Measurements from ENCODE around the gene FOLH1. TPM values are rescaled to one million over a fixed set of nuclear protein-coding genes. Genes with fewer than 3 reads are reported as not detected.
"Not testable (repeated sequence)": the region's sequence is repeated elsewhere in the genome, so short reads cannot be mapped to it uniquely, and the experiment has no call there.

Gene FOLH1
- total and polyA plus RNA-seq, 2 donors (not counting 1 experiment from before 2014, with no cell fraction given): 1.2 TPM; not detected in 1

GRCh38 chr11:49221112-49221511, 12.7 kb upstream of the FOLH1 start:
- TF ChIP-seq CTCF (conservative IDR thresholded peaks at IDR 0.05 in 1 of 2, IDR thresholded peaks at IDR 0.05 in 1 of 2; ENCODE audit: low read depth in 1 of 2, low read length in 2 of 2) (no peak), EZH2 (IDR thresholded peaks at IDR 0.05; ENCODE audit: low read length, missing control alignments) (no peak)
- H3K4me3 ChIP-seq (replicated peaks in 1 of 4; ENCODE audit: control extremely low read depth in 1 of 4, insufficient read depth in 1 of 4, low read depth in 3 of 4, low read length in 4 of 4): no peak overlapping the region
- no peak overlapping the region for H3K4me2 ChIP-seq (ENCODE audit: extremely low read depth, insufficient read depth, low read length)
- H3K27me3 ChIP-seq (ENCODE audit: control insufficient read depth, insufficient read depth, low read length): no peaks in the 10 kb centered on the region
- no peaks in the 10 kb centered on the region for H3K36me3 ChIP-seq (ENCODE audit: control insufficient read depth, insufficient read depth, low read length)
- no peaks in the 10 kb centered on the region for H3K9me3 ChIP-seq (ENCODE audit: control insufficient read depth, insufficient read depth, low read depth, low read length)
- H3K4me1 ChIP-seq (ENCODE audit: control insufficient read depth, extremely low read depth, insufficient read depth, low read length): no peaks in the 10 kb centered on the region
- no peak overlapping the region for H3K9ac ChIP-seq (ENCODE audit: insufficient read depth, low read length)
- no peak overlapping the region for H3K27ac ChIP-seq (ENCODE audit: insufficient read depth, low read length)
- H3K79me2 ChIP-seq (ENCODE audit: control insufficient read depth, insufficient read depth, low read length): no peaks in the 10 kb centered on the region
- no peak overlapping the region for H2AFZ ChIP-seq (ENCODE audit: low read length)
- no peaks in the 10 kb centered on the region for H4K20me1 ChIP-seq (ENCODE audit: control insufficient read depth, extremely low read depth, insufficient read depth, low read length)
- DNase-seq (ENCODE audit: low read depth in 2 of 2): no peak

GRCh38 chr11:49213026-49213560, 4.7 kb upstream of the FOLH1 start:
- H3K27ac ChIP-seq (ENCODE audit: insufficient read depth, low read length): no peak overlapping the region
- no peak overlapping the region for H3K9ac ChIP-seq (ENCODE audit: insufficient read depth, low read length)
- no peak for TF ChIP-seq EZH2 (IDR thresholded peaks at IDR 0.05; ENCODE audit: low read length, missing control alignments)
- TF ChIP-seq CTCF (conservative IDR thresholded peaks at IDR 0.05 in 1 of 2, IDR thresholded peaks at IDR 0.05 in 1 of 2; ENCODE audit: low read depth in 1 of 2, low read length in 2 of 2): no peak
- H3K36me3 ChIP-seq (ENCODE audit: control insufficient read depth, insufficient read depth, low read length): no peaks in the 10 kb centered on the region
- no peaks in the 10 kb centered on the region for H3K79me2 ChIP-seq (ENCODE audit: control insufficient read depth, insufficient read depth, low read length)
- no peak overlapping the region for H3K4me3 ChIP-seq (replicated peaks in 1 of 4; ENCODE audit: control extremely low read depth in 1 of 4, insufficient read depth in 1 of 4, low read depth in 3 of 4, low read length in 4 of 4)
- no peaks in the 10 kb centered on the region for H3K9me3 ChIP-seq (ENCODE audit: control insufficient read depth, insufficient read depth, low read depth, low read length)
- no peaks in the 10 kb centered on the region for H3K4me1 ChIP-seq (ENCODE audit: control insufficient read depth, extremely low read depth, insufficient read depth, low read length)
- H3K27me3 ChIP-seq (ENCODE audit: control insufficient read depth, insufficient read depth, low read length): no peaks in the 10 kb centered on the region
- DNase-seq (ENCODE audit: low read depth in 2 of 2): no peak
- H4K20me1 ChIP-seq (ENCODE audit: control insufficient read depth, extremely low read depth, insufficient read depth, low read length): no peaks in the 10 kb centered on the region
- H2AFZ ChIP-seq (ENCODE audit: low read length): no peak overlapping the region
- H3K4me2 ChIP-seq (ENCODE audit: extremely low read depth, insufficient read depth, low read length): no peak overlapping the region

GRCh38 chr11:49206999-49207398, 1.4 kb downstream of the FOLH1 start:
- not testable (repeated sequence) for H3K9me3 ChIP-seq (ENCODE audit: control insufficient read depth, insufficient read depth, low read depth, low read length); H4K20me1 ChIP-seq (ENCODE audit: control insufficient read depth, extremely low read depth, insufficient read depth, low read length); H3K27me3 ChIP-seq (ENCODE audit: control insufficient read depth, insufficient read depth, low read length); H3K27ac ChIP-seq (ENCODE audit: insufficient read depth, low read length); H3K4me2 ChIP-seq (ENCODE audit: extremely low read depth, insufficient read depth, low read length); H3K36me3 ChIP-seq (ENCODE audit: control insufficient read depth, insufficient read depth, low read length); H2AFZ ChIP-seq (ENCODE audit: low read length); H3K4me1 ChIP-seq (ENCODE audit: control insufficient read depth, extremely low read depth, insufficient read depth, low read length); H3K9ac ChIP-seq (ENCODE audit: insufficient read depth, low read length); DNase-seq (ENCODE audit: low read depth in 2 of 2); H3K79me2 ChIP-seq (ENCODE audit: control insufficient read depth, insufficient read depth, low read length); H3K4me3 ChIP-seq (replicated peaks in 1 of 4; ENCODE audit: control extremely low read depth in 1 of 4, insufficient read depth in 1 of 4, low read depth in 3 of 4, low read length in 4 of 4)
